ENCODE measurements around the gene PPP1R37.

The PPP1R37 gene

GRCh38 chr19:45156751-45157150 lies 63.8 kb downstream of the PPP1R37 start:
- DNase-seq = no peak

- no peak for DNase-seq
Measured at GRCh38 chr19:45158503-45159209, 65.7 kb downstream of the PPP1R37 start.

DNA sequence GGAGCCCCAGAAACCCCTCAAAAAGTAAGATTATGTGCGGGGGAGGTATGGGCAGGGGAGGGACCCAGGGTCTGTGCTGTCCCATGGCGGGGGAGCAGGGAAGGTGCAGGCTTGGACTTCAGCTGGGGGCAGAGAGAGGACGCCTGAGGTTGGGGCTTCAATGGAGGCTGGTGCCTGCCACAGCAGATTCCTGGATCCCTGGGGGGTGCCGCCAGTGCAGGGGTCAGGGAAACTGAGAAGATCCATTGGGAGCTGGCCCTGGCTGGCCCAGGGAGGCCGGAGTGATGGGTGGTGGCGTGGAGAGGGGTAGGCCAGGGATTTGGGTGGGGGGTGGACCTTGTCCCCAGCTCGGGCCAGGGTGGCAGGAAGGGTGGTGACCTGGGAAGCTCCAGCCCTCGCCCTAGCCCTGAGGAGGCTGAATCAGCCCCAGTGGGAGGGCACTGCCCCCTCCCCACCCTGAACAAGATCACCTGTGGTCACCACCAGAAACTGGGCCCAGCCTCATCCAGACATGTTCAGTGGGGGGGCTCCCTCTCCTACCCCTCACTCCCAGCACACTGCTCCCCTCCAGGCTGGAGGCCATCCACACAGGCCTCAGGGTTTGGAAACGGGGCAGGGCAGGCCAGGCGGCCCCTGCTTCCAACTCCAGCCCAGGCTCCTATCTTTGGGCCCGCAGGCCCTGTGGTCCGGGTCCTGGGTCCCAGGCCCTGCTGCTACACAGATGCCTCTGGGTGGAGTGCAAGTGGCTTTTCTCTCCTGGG lies 66.4 kb downstream of the PPP1R37 start:
- no peak for DNase-seq

GRCh38 chr19:45159971-45160324 lies 67.0 kb downstream of the PPP1R37 start:
- no peak for DNase-seq

GRCh38 chr19:45160870-45161737 lies 68.1 kb downstream of the PPP1R37 start, which contains the start of gene NKPD1:
Gene NKPD1 (minus strand): TSS chr19:45160982. CDS start chr19:45160150, 832 bp downstream.
- DNase-seq = no peak

DNA sequence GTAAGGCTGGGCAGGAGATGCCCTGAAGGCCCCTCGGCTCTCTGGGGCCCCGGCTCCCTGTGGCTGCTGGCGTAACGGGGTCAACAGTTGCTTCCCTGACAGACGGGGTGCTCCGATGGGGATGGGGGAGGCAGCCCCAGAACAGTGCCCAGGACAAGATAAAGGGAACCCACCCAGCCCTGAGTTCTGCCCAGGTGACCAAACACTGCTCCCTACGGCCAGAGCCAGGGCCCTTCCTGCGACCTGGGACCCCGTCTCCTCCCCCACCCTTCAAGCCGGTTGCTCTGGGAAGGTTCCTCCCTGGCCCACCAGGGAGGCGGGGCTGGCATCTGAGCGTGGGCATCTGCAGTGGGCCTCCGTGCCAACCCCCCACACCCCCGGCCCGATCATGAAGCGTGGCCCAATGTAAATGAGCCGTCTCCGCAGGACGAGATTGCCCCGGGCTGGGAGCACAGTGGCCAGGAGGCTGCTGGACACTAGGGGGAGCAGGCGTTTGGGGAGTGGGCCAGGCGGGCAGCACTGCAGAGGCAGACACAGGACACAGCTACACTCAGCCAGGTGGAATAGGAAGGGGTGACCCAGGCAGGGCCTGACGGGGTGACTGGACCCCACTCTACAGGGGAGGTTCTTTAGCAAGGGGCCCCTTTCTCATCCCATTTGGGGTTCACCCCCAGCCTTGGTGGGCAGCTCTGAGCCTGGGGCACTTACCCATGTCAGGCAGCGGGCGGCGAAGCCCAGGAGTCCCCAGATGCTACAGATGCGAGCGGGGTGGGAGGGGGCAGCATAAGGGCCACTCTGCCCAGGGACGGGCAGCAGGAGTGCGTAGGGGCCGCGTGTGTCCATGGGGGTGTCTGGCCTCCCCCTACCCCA lies 69.0 kb downstream of the PPP1R37 start:
- no peak for DNase-seq

DNA sequence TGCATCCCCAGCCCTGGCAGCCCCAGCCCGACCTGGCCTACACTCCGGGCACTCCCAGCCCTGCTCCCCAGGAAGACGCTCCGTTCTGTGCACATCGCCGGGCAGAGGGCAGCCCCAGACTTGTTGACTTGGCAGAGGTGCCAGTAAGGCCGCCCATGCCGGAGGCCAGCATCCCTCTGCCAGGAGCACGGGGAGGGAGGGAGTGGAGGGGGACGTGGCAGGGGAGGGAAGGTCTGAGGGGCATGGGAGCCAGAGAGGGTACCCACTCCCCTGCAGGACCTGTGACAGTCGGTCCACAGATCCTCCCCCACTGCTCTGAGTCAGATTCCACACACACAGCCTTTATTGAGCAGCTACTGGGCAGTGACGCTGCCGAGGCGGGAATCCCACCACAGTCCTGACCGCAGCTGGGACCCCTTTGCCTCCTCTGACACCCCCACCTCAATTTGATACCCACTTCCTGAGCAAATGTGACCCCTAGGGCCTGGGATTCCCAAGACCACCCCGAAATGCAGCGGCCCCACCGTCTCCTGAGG lies 69.7 kb downstream of the PPP1R37 start:
- DNase-seq = no peak

DNA sequence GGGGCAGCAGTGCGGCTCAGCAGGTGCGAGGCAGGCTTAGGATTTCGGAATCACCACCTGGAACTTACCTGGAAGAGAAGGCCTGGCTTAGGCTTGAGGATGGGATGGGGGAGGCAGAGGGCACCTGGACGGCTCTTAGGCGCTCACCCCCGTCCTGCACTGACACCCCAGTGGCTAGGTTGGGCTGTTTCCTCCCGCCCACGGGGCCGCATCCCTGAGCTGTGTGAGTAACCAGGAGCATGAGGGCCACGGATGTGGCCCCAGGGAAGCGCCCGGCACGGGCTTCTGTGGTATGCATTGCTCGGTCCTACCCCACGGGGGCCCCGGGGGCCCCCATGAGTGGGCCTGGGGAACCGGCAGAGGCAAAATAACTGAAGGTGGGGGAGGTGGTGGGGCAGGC lies 70.2 kb downstream of the PPP1R37 start:
- no peak for DNase-seq

- no peak for DNase-seq
Measured at GRCh38 chr19:45163751-45164460, 70.9 kb downstream of the PPP1R37 start.

DNA sequence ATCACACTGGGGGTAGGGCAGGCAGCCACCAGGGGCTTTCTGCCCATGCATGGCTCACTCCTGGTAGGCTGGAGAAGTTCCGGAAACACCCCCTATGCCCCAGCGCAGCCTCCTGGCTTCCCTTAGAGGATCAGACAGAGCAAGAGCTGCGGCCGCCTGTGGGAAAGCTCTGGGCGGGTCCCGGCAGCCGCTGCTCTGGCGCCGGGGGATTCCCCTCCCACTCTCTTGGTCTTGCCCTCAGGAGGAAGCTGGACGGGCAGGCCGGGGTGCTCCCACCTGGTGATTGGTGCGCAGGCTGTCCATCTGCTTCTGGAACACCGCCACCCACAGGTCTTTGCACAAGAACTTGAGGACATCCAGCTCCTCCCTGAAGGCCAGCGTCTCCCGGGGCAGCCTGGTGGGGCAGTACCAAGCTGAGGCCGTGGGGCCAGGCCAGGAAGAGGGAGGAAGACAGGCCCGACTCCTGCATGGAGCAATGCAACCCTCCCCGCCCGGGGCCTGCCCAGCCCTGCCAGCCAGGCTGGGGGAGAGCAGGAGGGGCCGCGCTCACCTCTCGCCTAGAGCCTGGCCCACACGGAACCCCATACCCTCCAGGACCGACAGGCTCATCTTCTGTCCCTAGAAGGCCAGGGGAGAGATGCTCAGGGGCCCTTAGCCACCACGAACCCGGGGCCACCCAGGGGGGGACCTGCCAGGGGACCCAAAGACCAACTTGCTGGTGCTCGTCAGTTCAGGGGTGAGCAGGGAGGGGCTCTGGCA lies 71.8 kb downstream of the PPP1R37 start:
- no peak for DNase-seq

- no peak for DNase-seq
Measured at GRCh38 chr19:45166723-45167252, 73.8 kb downstream of the PPP1R37 start.

- no peak for DNase-seq
Measured at GRCh38 chr19:45168767-45169351, 75.9 kb downstream of the PPP1R37 start.

GRCh38 chr19:45169602-45170001 lies 76.6 kb downstream of the PPP1R37 start:
- no peak for DNase-seq

- no peak for DNase-seq
Measured at GRCh38 chr19:45170146-45171106, 77.4 kb downstream of the PPP1R37 start.

- no peak for DNase-seq
Measured at GRCh38 chr19:45171211-45171623, 78.2 kb downstream of the PPP1R37 start.

- DNase-seq = no peak
Measured at GRCh38 chr19:45172173-45172572, 79.2 kb downstream of the PPP1R37 start.

DNA sequence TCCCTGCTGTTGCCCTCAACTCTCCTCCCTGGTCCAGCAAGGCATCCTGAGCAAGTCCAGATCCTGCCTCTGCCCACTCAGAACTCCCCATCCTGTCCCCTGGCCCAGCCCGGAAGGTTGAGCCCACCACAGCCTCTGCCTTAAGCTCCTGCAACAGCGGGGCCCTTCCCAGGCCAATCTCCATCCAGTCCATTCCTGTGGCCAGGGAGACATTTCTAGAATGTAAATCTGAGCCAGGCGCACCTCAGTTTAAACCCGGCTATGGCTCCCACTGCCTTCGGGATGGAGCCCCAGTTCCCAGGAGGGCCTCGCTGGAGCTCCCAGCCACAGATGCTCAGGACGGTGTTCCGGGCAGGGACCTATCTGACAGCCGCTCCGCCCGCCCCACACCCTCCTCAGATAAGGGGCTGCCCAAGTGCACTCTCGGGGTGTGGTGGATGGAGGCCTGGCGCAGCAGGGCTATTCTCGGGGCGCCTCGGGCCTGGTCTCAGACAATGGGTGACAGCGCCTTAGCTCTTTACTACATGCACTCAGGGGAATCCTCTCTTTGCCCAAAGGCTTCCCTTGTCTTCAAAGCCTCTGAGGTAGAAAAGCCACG lies 79.7 kb downstream of the PPP1R37 start:
- DNase-seq = no peak

- no peak for DNase-seq
Measured at GRCh38 chr19:45173816-45174215, 80.8 kb downstream of the PPP1R37 start.
